ACC112 (cell line): ENCODE measurements around the gene LENG8.
A peak's percentile ranks its signal among the peaks of the same experiment; 100 is the strongest.

Experiments used
- H2AFZ ChIP-seq: fragments of 200-600 bp; sonication (generic); one replicate; pipeline ENCODE4 v1.6.0; 2017; ENCODE audit warnings: antibody characterized with exemption, low read length; ENCODE audit not compliant: unreplicated experiment
- H3K27ac ChIP-seq: fragments of 200-600 bp; sonication (generic); 2 replicates; pipeline ENCODE4 v1.5.1; 2014; ENCODE audit warnings: low read depth, mild to moderate bottlenecking, antibody characterized with exemption, low read length, moderate library complexity
- H3K27me3 ChIP-seq: fragments of 200-600 bp; sonication (generic); 2 replicates; pipeline ENCODE4 v1.6.1; 2014; ENCODE audit warnings: mild to moderate bottlenecking, antibody characterized with exemption, low read length, moderate library complexity, mixed read lengths; ENCODE audit not compliant: insufficient read depth
- H3K36me3 ChIP-seq: fragments of 200-600 bp; sonication (generic); 2 replicates; pipeline ENCODE4 v1.6.1; 2016; ENCODE audit warnings: mild to moderate bottlenecking, antibody characterized with exemption, low read length, moderate library complexity, mixed read lengths; ENCODE audit not compliant: insufficient read depth
- H3K4me1 ChIP-seq: fragments of 200-600 bp; sonication (generic); one replicate; pipeline ENCODE4 v1.6.1; 2016; ENCODE audit warnings: low read length, mixed read lengths; ENCODE audit not compliant: insufficient read depth, unreplicated experiment, control insufficient read depth
- H3K4me3 ChIP-seq: fragments of 200-600 bp; sonication (generic); 2 replicates; pipeline ENCODE4 v1.5.1; 2014; ENCODE audit warnings: mild to moderate bottlenecking, low read depth, low read length
- H3K79me2 ChIP-seq: fragments of 200-600 bp; sonication (generic); one replicate; pipeline ENCODE4 v1.6.0; 2016; ENCODE audit warnings: low read length; ENCODE audit not compliant: control insufficient read depth, unreplicated experiment, insufficient read depth

LENG8 gene

DNA sequence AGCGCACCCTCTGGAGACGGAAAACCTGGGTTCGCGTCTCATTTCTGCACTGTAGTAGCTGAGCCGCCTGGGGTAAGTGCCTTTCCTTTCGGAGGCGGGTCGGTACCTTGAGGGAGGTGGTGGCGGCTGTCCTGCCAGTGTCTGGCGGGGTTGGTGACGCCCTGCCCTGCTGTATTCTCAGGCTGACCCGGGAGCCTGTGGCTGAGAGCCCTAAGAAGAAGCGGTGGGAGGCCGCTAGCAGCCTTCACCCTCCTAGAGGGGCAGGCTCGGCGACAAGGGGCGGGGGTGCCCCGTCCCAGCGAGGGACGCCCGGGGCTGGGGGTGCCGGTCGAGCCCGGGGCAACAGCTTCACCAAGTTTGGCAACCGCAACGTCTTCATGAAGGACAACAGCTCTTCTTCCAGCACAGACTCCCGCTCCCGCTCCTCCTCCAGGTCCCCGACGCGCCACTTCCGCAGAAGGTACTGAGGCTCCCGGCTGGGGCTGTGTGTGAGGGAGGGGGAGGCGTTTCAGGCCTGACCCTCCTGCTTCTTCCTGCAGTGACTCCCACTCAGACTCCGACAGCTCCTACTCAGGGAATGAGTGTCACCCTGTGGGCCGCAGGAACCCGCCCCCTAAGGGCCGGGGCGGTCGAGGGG lies 6.9 kb downstream of the LENG8 start:
- Histone ChIP-seq H3K27ac (no peak overlapping the region), H3K4me3 (no peak overlapping the region), H3K79me2 (peaks cover 46% of the 10 kb centered on the region), H2AFZ (no peak overlapping the region), H3K4me1 (peaks cover 10% of the 10 kb centered on the region), H3K36me3 (peaks cover 13% of the 10 kb centered on the region; the same call in 1 of the 2 replicates), H3K27me3 (no peaks in the 10 kb centered on the region)

DNA sequence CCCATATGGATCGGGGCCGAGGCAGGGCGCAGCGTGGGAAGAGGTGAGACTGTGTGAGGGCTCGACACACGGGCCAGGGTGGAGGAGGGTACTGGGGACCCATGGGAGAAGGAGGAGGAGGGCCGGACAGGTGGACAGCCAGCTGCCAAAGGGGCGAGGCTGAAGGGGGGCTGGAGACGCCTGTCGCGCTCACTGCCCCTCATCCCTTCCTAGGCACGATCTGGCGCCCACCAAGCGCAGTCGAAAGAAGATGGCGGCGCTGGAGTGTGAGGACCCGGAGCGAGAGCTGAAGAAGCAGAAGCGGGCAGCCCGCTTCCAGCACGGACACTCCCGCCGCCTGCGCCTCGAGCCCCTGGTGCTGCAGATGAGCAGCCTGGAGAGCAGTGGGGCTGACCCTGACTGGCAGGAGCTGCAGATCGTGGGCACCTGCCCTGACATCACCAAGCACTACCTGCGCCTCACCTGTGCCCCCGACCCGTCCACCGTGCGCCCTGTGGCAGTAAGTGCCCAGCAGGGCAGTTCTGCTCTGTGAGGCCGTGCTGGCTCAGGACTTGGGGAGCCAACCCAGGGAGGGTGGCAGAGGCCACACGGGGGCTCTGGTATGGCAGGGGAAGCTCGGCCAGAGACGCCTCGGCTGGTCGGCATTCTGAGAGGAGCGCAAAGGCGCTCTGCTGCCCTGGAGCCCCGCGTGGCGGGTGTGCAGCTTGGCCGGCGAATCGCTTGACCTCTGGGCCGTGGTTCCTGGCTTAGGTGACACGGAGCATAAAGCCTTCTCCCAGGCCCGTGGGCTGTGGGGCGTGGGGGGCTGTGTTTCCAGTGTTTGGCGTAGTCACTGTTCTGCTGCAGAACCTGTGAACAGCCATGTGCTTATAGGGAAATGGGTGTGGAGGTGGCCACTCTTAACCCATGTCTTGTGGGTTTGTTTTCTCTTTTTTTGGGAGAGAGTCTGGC lies 7.7 kb downstream of the LENG8 start:
- peaks cover 39% of the 10 kb centered on the region for H3K79me2 ChIP-seq
- H3K27ac ChIP-seq: no peak overlapping the region
- H3K27me3 ChIP-seq: no peaks in the 10 kb centered on the region
- peaks cover 11% of the 10 kb centered on the region; the same call in 1 of the 2 replicates for H3K36me3 ChIP-seq
- H3K4me3 ChIP-seq: no peak overlapping the region
- peaks cover 3% of the 10 kb centered on the region for H3K4me1 ChIP-seq
- no peak overlapping the region for H2AFZ ChIP-seq

- no peaks in the 10 kb centered on the region for H3K27me3 ChIP-seq
- no peak overlapping the region for H3K4me3 ChIP-seq
- H2AFZ ChIP-seq: no peak overlapping the region
- H3K36me3 ChIP-seq: peaks cover 3% of the 10 kb centered on the region; the same call in 1 of the 2 replicates
- no peak overlapping the region for H3K27ac ChIP-seq
- peaks cover 29% of the 10 kb centered on the region for H3K79me2 ChIP-seq
- peaks cover 6% of the 10 kb centered on the region for H3K4me1 ChIP-seq
These were observed 9.0 kb downstream of the LENG8 start for GRCh38 chr19:54457773-54458647.

- Histone ChIP-seq H3K27me3 (no peaks in the 10 kb centered on the region), H2AFZ (no peak overlapping the region), H3K27ac (no peak overlapping the region), H3K36me3 (peaks cover 3% of the 10 kb centered on the region; the same call in 1 of the 2 replicates), H3K4me1 (peaks cover 6% of the 10 kb centered on the region), H3K4me3 (no peak overlapping the region), H3K79me2 (peaks cover 21% of the 10 kb centered on the region)
These were observed 9.8 kb downstream of the LENG8 start for GRCh38 chr19:54458648-54459281.

DNA sequence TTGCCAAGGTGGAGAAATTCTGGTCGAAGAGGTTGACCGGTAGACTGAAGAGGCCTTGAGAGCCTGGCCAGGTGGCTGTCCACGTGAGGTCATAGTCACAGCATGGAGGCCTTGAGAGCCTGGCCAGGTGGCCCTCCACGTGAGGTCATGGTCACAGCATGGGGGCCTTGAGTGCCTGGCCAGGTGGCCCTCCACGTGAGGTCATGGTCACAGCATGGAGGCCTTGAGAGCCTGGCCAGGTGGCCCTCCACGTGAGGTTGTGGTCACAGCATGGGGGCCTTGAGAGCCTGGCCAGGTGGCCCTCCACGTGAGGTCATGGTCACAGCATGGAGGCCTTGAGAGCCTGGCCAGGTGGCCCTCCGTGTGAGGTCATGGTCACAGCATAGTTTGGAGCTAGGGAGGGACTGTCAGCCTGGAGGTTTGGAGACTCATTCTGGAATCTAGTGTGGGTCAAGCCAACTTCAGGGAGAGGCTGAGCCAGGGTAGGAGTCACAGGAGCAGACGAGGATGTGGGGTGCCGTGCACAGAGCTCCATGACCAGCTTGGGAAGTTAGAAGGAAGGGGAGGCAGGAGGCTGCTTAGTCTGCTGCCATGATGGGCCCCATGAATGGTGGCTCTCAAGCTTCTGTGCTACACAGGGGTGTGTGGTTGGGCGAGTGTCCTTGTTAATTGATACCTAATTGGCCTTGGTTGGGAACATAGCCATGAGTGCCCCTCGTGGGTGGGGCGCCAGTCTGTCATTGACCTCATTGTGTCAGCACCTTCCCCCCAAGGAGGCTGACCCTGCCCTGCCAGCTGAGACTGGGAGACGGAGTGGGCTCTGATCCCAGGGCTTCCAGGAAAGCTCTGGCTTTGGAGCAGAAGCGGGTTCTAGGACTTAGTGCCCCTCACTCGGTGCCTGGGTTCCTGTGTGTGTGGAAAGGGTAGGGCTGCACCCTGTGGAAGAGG lies 10.6 kb downstream of the LENG8 start:
- Histone ChIP-seq H3K4me1 (peaks cover 6% of the 10 kb centered on the region), H3K27ac (no peak overlapping the region), H2AFZ (no peak overlapping the region), H3K4me3 (no peak overlapping the region), H3K36me3 (no peaks in the 10 kb centered on the region), H3K79me2 (peaks cover 15% of the 10 kb centered on the region), H3K27me3 (no peaks in the 10 kb centered on the region)

GRCh38 chr19:54460230-54461005 lies 11.4 kb downstream of the LENG8 start:
- Histone ChIP-seq H2AFZ (no peak overlapping the region), H3K27me3 (no peaks in the 10 kb centered on the region), H3K4me3 (no peak overlapping the region), H3K4me1 (peaks cover 6% of the 10 kb centered on the region), H3K79me2 (peaks cover 14% of the 10 kb centered on the region), H3K27ac (no peak overlapping the region), H3K36me3 (no peaks in the 10 kb centered on the region)

GRCh38 chr19:54461210-54461609 lies 12.2 kb downstream of the LENG8 start:
- H3K27me3 ChIP-seq: no peaks in the 10 kb centered on the region
- H2AFZ ChIP-seq: no peak overlapping the region
- H3K4me3 ChIP-seq: no peak overlapping the region
- H3K4me1 ChIP-seq: peaks cover 6% of the 10 kb centered on the region
- no peak overlapping the region for H3K27ac ChIP-seq
- H3K79me2 ChIP-seq: peaks cover 12% of the 10 kb centered on the region
- no peaks in the 10 kb centered on the region for H3K36me3 ChIP-seq

- Histone ChIP-seq H3K79me2 (peaks cover 12% of the 10 kb centered on the region), H2AFZ (no peak overlapping the region), H3K27ac (no peak overlapping the region), H3K36me3 (no peaks in the 10 kb centered on the region), H3K4me3 (peak overlapping the region; percentile 80; the same call in 1 of the 2 replicates), H3K4me1 (peaks cover 6% of the 10 kb centered on the region), H3K27me3 (no peaks in the 10 kb centered on the region)
These were observed 12.6 kb downstream of the LENG8 start for GRCh38 chr19:54461613-54462012.
